CD4-positive, alpha-beta T cell treated with Interleukin-17A for 1 hour (primary cell): ENCODE data around the gene ANKRD18B.
A peak's percentile ranks its signal among the peaks of the same experiment; 100 is the strongest.
"Not testable (repeated sequence)": the region's sequence is repeated elsewhere in the genome, so short reads cannot be mapped to it uniquely, and the experiment has no call there.

Source experiments
- DNase-seq: peaks from one replicate; pipeline ENCODE4 v3.0.0-alpha.2; 2020

ANKRD18B gene

GRCh38 chr9:33523397-33524305, at the start of gene ANKRD18B:
Gene ANKRD18B, plus strand, starts transcription at chr9:33524251. Its CDS starts 239 bp downstream, at chr9:33524490.
- peak; percentile 33 for DNase-seq

DNA sequence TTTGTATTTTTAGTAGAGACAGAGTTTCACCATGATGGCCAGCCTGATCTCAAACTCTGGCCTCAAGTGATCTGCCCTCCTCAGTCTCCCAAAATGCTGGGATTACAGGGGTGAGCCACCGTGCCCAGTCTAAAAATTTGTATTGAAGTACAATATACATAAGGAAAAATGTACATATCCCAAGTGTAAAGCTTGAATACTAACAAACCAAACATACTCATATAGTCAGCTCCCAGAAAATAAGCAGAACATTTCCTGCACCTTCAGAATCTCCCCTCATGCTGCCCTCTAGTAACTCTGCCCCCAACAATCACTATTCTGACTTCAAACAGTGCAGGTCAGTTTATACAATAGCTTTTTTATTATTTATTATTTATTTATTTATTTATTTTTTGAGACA, 48.7 kb upstream of the ANKRD18B start:
- DNase-seq = no peak

- DNase-seq = no peak
Observed at GRCh38 chr9:33476503-33476902, 47.5 kb upstream of the ANKRD18B start.

DNA sequence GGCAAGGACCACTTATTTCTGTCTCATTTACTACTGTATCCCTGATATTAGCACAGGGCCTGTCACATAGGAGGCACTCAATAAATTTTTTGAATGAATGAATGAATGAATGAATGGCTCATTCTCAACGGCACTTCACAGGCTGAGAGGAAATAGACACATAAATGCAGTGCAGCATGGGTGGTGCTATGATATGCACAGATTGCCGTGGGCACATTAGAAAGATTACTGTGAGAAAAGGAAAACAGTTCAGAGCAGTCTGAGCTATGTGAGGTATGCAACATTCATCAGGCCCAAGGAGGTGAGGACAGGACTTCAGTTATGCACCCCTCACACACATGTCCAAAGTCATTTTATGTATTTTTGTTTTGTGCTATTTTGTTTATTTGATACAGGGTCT, 43.9 kb upstream of the ANKRD18B start:
- no peak for DNase-seq

- no peak for DNase-seq
Observed at GRCh38 chr9:33480976-33481375, 43.1 kb upstream of the ANKRD18B start.

DNA sequence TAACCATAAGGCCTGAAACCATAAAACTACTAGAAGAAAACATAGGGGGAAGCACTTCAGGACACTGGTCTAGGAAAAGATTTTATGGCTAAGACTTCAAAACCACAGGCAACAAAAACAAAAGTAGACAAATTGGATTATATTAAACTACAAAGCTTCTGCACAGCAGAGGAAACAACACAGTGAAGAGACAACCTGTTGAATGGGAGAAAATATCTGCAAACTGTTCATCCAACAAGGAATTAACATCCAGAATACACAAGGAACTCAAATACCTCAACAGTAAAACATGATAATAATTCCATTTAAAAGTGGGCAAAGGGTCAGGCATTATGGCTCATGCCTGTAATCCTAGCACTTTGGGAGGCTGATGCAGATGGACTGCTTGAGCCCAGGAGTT, 38.7 kb upstream of the ANKRD18B start:
- not testable (repeated sequence) for DNase-seq

DNA sequence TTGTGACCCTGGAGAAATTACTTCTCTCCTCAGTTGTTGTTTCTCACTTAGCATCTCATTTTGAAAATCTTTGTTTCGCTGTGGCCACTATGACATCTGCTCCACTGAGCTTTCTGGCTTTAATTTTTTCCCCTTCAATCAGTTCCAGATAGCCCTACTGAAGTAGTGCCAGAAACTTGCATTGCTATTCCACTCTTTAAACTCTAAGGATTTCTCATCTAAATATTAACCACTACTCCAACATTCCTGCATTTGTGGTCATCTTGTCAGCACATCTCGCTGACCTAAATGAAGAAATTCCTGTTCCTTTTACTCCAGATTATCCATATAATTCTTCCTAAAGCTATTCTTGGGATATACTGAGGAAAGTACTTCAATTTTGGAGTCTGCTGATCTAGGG, 35.0 kb upstream of the ANKRD18B start:
- DNase-seq = no peak

- DNase-seq = not testable (repeated sequence)
Observed at GRCh38 chr9:33493819-33494218, 30.2 kb upstream of the ANKRD18B start.

DNA sequence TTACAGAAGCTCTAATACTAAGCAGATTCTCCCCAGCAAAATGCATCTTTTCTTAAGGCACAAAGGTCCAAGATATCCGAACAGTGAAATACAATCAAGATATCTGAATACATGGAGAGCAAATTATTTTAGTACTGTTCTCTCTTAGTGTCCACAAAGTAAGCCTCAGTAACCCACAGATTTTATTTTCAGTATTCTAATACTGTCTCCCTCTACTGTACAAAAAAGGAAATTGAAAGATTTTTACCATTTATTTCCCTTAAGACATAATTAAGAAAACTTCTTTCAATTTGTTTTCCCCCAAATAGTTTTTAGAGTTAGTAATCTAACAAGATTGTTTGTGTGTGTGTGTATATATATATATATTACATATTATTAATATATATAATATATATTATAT, 25.7 kb upstream of the ANKRD18B start:
- DNase-seq = peak; percentile 17

- no peak for DNase-seq
Observed at GRCh38 chr9:33506626-33507370, 17.3 kb upstream of the ANKRD18B start.

GRCh38 chr9:33510262-33511183, 13.5 kb upstream of the ANKRD18B start:
- peak; percentile 30 for DNase-seq

GRCh38 chr9:33511184-33511517, 12.9 kb upstream of the ANKRD18B start:
- DNase-seq = not testable (repeated sequence)

GRCh38 chr9:33512535-33512934, 11.5 kb upstream of the ANKRD18B start:
- DNase-seq = not testable (repeated sequence)

DNA sequence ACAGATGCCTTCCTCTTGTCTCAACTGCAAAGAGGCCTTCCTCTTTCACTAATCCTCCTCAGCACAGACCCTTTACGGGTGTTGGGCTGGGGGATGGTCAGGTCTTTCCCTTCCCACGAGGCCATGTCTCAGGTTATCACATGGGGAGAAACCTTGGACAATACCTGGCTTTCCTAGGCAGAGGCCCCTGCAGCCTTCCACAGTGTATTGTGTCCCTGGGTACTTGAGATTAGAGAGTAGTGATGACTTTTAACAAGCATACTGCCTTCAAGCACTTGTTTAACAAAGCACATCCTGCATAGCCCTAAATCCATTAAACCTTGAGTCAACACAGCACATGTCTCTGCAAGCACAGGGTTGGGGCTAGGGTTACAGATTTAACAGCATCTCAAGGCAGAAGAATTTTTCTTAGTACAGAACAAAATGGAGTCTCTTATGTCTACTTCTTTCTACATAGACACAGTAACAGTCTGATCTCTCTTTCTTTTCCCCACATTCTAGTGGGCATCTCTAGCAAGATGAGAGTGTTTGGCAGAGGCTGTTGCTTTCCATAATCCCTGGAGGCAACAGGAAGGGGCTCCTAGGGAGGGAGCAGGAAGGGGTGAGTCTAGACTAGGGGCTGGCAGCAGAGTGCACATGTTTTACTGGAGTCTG, 8.6 kb upstream of the ANKRD18B start:
- not testable (repeated sequence) for DNase-seq

DNA sequence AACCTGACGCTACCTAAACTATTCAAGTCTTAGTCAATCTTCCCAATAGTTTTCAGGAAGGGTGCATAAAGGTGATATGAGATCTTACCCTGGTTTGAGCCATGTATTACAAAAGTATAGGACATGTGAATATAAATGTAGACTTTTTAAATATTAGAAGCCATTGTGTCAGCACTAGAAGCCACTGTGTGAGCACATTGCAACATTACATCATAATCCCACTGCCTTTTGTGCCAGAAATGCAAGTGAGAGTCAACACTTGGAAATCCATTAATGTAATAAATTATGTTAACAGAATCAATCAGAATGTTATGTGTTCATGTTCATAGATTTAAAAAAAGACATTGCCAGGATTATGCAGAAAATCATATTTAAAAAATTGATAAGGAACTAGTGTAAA, 7.7 kb upstream of the ANKRD18B start:
- DNase-seq = not testable (repeated sequence)

DNA sequence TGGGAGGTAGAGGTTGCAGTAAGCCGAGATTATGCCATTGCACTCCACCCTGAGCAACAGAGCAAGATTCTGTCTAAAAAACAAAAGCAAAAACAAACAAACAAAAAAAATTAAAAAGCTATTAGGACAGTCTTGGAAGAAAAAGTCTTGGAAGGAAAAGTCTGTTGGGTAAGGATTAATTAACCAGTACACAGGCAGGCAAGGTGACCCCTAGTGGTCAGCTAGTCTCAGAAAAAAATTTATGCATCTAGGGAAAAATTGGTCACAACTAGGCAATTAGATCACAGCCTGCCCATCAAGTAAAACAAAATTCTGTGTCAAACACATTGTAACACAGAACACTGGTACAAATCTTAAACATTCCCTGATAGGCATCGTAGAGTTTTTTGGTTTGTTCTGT, 6.7 kb upstream of the ANKRD18B start:
- DNase-seq = peak; percentile 28

- DNase-seq = not testable (repeated sequence)
Observed at GRCh38 chr9:33517934-33518577, 6.0 kb upstream of the ANKRD18B start.

GRCh38 chr9:33521861-33522260, 2.2 kb upstream of the ANKRD18B start:
- DNase-seq = not testable (repeated sequence)

GRCh38 chr9:33524306-33524947, 376 bp downstream of the ANKRD18B start:
- no peak for DNase-seq

DNA sequence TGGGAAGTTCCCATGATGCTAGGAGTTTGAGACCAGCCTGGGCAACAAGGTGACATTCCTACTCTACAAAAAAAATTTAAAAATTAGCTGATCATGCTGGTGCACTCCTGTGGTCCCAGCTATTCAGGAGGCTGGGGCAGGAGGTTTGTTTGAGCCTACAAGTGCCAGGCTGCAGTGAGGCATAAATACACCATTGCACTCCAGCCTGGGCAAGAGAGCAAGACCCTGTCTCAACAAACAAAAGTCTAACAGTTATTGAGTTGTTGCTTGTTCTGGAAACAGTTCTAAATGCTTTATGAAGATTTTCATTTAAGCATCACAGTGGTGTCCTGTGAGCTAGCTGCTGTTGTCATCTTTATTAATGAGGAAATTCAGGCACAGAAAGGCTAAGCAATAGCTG, 4.0 kb downstream of the ANKRD18B start:
- not testable (repeated sequence) for DNase-seq

GRCh38 chr9:33533958-33534357, 9.9 kb downstream of the ANKRD18B start:
- DNase-seq = not testable (repeated sequence)
